Mesothelial cell of epicardium (in vitro differentiated cells): ENCODE measurements around the gene STING1. TPM values are rescaled to one million over a fixed set of nuclear protein-coding genes. Genes with fewer than 3 reads are reported as not detected.

Source experiments
- DNase-seq, 2 experiments: peaks; one replicate each; pipeline ENCODE4 v3.0.0; 2021; ENCODE audit warnings: low spot score in 2 of 2; ENCODE audit not compliant: unreplicated experiment in 2 of 2
- H3K27ac Mint-ChIP-seq: 2 replicates; pipeline ENCODE4 v1.8.0; 2021; ENCODE audit warnings: mixed read lengths
- H3K27me3 Mint-ChIP-seq: 2 replicates; pipeline ENCODE4 v1.8.0; 2021; ENCODE audit warnings: low read depth, mixed read lengths
- H3K36me3 Mint-ChIP-seq: 2 replicates; pipeline ENCODE4 v1.8.0; 2021; ENCODE audit warnings: mixed read lengths
- H3K4me1 Mint-ChIP-seq: 2 replicates; pipeline ENCODE4 v1.8.0; 2021; ENCODE audit warnings: mixed read lengths
- H3K4me3 Mint-ChIP-seq: 2 replicates; pipeline ENCODE4 v1.8.0; 2021; ENCODE audit warnings: mild to moderate bottlenecking, moderate library complexity, mixed read lengths
- H3K9me3 Mint-ChIP-seq: 2 replicates; pipeline ENCODE4 v1.8.0; 2021; ENCODE audit warnings: mixed read lengths
- total RNA-seq: library from RNA; stranded (reverse); gene quantifications from 3 replicates; pipeline ENCODE4 v1.2.1, GENCODE V29; 2021
- TF ChIP-seq, protein P1 (sequence below): fragments of 200-600 bp; sonication (generic); IDR thresholded peaks from one replicate; pipeline ENCODE4 v1.5.0; 2021; ENCODE audit warnings: antibody characterized with exemption; ENCODE audit not compliant: unreplicated experiment

The STING1 gene
- total RNA-seq, 1 donor from 2014 or later: 27.0 TPM

DNA sequence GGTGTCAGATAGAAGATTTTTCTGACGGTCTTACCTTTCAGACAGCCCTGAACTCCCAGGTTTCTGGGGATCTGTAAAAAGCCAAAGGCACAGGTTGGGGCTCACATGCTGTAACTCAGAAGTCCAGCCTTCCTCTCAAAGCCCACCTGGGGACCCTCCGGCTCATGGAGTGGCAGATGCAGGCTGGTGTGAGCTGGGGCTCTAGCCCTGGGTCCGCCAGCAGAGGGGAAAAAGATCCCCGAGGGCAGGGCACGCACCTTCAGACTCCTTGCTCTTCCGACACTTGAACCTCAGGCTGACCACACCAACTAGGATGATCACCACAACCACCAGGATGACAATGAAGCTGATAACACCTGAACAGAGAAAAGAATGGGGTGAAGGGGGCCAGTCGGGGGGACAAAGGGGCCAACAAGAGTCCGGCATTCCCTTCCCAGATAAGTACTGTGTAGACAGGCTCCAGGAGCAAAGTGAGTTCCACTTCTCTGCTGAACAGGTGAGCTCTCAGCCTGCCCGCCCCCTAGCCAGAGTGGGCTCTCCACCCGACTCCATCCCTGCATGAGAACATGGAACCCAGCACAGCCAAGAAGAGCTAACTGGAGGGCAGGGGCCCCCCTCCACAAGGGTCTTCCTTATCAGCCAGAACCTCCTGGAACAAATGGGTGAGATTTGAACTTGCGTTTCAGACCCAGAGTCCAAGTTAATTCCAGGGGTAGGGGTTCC lies 27.8 kb downstream of the STING1 start:
- Mint-ChIP-seq H3K4me3 (no peak overlapping the region), H3K4me1 (no peaks in the 10 kb centered on the region), H3K36me3 (no peaks in the 10 kb centered on the region), H3K27me3 (no peaks in the 10 kb centered on the region), H3K27ac (no peak overlapping the region), H3K9me3 (no peaks in the 10 kb centered on the region)
- DNase-seq: no peak
- TF ChIP-seq, protein P1, sequence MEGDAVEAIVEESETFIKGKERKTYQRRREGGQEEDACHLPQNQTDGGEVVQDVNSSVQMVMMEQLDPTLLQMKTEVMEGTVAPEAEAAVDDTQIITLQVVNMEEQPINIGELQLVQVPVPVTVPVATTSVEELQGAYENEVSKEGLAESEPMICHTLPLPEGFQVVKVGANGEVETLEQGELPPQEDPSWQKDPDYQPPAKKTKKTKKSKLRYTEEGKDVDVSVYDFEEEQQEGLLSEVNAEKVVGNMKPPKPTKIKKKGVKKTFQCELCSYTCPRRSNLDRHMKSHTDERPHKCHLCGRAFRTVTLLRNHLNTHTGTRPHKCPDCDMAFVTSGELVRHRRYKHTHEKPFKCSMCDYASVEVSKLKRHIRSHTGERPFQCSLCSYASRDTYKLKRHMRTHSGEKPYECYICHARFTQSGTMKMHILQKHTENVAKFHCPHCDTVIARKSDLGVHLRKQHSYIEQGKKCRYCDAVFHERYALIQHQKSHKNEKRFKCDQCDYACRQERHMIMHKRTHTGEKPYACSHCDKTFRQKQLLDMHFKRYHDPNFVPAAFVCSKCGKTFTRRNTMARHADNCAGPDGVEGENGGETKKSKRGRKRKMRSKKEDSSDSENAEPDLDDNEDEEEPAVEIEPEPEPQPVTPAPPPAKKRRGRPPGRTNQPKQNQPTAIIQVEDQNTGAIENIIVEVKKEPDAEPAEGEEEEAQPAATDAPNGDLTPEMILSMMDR: no peak

DNA sequence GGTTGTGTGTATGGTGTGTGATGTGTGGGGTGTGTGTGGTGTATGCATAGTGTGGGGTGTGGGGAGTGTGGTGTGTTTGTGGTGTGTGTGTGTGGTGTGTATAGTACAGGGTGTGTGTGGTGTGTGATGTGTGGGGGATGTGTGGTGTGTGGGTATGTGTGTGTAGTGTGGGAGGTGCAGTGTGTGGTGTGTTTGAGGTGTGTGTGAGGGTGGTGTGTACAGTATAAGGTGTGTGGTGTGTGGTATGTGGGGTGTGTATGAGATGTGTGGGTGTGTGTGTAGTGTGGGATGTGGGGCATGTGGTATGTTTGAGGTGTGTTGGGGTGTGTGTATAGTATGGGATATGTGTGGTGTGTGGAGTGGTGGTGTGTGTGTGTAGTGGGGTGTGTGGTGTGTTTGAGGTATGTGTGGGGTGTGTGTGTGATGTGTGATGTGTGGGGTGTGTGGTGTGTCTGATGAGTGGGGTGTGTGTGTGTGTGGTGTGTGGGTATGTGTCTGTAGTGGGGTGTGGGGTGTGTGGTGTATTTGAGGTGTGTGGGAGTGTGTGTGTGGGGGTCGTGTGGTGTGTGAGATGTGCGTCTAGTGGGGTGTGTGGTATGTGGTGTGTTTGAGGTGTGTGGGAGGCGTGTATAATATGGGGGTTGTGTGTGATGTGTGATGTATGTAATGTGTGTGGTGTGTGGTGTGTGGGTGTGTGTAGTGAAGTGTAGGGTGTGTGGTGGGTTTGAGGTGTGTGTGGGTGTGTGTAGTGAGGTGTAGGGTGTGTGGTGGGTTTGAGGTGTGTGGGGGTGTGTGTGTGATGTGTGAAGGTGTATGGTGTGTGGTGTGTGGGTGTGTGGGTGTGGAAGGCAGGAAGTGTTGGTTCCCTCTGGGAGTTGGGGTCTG lies 28.6 kb downstream of the STING1 start:
- no peak overlapping the region for H3K4me3 Mint-ChIP-seq
- TF ChIP-seq, protein P1: no peak
- DNase-seq: no peak
- H3K36me3 Mint-ChIP-seq: no peaks in the 10 kb centered on the region
- no peaks in the 10 kb centered on the region for H3K9me3 Mint-ChIP-seq
- peaks cover 2% of the 10 kb centered on the region for H3K4me1 Mint-ChIP-seq
- H3K27me3 Mint-ChIP-seq: no peaks in the 10 kb centered on the region
- no peak overlapping the region for H3K27ac Mint-ChIP-seq

DNA sequence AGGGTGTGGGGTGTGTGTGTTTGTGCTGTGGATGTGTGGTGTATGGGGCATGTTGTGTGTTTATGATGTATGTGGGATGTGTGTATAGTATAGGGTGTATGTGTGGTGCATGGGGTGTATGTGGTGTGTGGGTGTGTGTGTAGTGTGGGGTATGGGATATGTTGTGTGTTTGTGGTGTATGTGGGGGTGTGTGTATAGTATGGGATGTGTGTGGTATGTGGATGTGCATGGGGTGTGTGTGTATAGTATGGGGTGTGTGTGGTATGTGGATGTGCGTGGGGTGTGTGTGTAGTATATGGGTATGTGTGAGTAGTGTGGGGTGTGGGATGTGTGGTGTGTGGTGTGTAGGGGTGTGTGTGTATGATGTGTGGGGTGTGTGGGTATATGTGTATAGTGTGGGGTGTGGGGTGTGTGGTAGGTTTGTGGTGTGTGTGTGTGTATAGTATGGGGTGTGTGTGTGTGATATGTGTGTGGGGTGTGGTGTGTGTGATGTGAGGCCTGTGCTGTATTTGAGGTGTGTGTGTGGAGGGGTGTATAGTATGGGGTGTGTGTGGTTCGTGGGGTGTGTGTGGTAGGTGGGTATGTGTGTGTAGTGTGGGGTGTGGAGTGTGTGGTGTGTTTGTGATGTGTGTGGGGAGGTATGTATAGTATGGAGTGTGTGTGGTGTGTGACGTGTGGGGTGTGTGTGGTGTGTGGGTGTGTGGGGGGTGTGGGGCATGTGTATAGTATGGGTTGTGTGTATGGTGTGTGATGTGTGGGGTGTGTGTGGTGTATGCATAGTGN lies 30.5 kb downstream of the STING1 start:
- TF ChIP-seq, protein P1: no peak
- Mint-ChIP-seq H3K27ac (no peak overlapping the region), H3K36me3 (no peaks in the 10 kb centered on the region), H3K4me3 (no peak overlapping the region), H3K9me3 (no peaks in the 10 kb centered on the region), H3K4me1 (peaks cover 4% of the 10 kb centered on the region), H3K27me3 (no peaks in the 10 kb centered on the region)
- DNase-seq: no peak

DNA sequence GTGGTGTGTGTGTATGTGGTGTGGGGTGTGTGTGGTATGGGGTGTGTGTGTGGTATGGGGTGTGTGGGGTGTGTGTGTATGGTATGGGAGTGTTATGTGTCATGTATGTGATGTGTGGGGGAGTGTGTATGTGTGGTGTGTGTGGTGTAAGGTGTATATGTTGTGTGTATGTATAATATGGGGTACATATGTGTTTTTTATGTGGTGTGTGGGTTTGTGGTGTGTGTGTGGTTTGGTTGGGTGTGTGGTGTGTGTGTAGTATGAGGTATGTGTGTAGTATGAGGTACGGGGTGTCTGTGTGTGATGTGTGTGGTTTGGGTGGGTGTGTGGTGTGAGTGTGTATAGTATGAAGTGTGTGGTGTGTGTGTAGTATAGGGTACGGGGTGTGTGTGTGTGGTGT lies 31.4 kb downstream of the STING1 start:
- Mint-ChIP-seq H3K36me3 (no peaks in the 10 kb centered on the region), H3K27me3 (no peaks in the 10 kb centered on the region), H3K27ac (no peak overlapping the region), H3K9me3 (no peaks in the 10 kb centered on the region), H3K4me3 (no peak overlapping the region), H3K4me1 (peaks cover 4% of the 10 kb centered on the region)
- DNase-seq: no peak
- TF ChIP-seq, protein P1: no peak

DNA sequence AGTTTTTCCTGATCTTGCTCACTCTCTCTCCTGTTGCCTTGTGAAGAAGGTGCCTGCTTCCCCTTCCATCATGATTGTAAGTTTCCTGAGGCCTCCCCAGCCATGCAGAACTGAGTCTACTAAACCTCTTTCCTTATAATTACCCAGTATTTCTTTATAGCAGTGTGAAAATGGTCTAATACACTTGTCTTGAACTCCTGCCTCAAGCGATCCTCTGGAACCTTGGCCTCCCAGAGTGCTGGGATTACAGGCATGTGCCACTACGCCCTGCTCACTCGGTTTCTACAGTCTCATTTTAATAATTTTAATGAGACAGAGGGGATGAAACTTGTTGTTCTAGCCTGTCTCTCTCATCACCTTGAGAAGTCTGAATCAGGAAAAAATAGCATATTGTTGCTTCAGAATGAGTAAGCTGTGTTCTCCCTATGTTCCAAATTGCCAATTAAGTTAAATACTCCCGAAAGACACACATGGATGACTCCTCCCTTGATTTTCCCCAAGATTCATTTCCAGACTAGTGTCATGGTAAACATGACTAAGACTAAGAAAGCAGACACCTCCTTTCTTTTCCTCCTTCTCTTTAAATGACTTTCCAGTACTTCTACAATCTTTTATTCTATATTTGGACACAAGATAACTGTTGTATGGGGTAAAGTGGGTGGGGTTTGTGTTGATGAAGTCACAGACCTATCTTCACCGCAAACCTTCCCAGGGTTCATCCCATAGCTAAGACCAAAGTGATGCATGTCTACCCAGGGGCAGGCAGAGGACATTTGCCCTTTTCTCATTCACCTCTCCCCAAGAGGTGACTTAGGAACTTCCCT lies 35.4 kb downstream of the STING1 start:
- Mint-ChIP-seq H3K36me3 (no peaks in the 10 kb centered on the region), H3K4me3 (no peak overlapping the region), H3K27me3 (no peaks in the 10 kb centered on the region), H3K9me3 (no peaks in the 10 kb centered on the region), H3K4me1 (peaks cover 11% of the 10 kb centered on the region), H3K27ac (no peak overlapping the region)
- TF ChIP-seq, protein P1: no peak
- DNase-seq: no peak
